Sigmoid colon (tissue), 3 donors: ENCODE data around the gene MSH2.

Experiments used
- POLR2A ChIP-seq, 2 donors: fragments of 450-650 bp; IDR thresholded peaks; one replicate each; pipeline ENCODE4 v1.6.1; 2016; ENCODE audit warnings: antibody characterized with exemption in 2 of 2, mild to moderate bottlenecking in 2 of 2, moderate library complexity in 2 of 2
- TF ChIP-seq, protein P1 (sequence below), 4 experiments: fragments of 450-650 bp in 3 of 4; fragments of 200-600 bp in 1 of 4; IDR thresholded peaks; one replicate each; pipeline ENCODE4 v1.5.1; 2016 to 2019; ENCODE audit warnings: antibody characterized with exemption in 4 of 4, mild to moderate bottlenecking in 3 of 4, moderate library complexity in 2 of 4

DNA sequence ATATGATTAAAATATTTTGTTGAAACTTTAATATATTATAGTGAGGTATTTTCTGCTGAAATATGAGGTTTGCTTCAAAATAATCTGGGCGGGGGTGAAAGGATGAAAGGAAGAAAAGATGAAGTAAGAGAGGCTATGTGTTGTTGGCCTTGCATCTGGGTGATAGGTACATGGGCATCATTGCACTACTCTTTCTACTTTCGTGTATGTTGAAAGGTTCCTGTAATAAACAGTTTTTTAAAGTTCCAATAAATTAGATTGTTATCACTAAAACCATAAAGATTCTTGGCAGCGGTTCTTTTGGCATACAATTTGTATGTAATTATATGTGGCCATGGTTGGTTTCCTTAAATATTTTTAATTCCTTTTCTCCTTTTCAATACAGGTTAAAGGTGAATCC is 23.6 kb upstream of the MSH2 start:
- TF ChIP-seq, protein P1, sequence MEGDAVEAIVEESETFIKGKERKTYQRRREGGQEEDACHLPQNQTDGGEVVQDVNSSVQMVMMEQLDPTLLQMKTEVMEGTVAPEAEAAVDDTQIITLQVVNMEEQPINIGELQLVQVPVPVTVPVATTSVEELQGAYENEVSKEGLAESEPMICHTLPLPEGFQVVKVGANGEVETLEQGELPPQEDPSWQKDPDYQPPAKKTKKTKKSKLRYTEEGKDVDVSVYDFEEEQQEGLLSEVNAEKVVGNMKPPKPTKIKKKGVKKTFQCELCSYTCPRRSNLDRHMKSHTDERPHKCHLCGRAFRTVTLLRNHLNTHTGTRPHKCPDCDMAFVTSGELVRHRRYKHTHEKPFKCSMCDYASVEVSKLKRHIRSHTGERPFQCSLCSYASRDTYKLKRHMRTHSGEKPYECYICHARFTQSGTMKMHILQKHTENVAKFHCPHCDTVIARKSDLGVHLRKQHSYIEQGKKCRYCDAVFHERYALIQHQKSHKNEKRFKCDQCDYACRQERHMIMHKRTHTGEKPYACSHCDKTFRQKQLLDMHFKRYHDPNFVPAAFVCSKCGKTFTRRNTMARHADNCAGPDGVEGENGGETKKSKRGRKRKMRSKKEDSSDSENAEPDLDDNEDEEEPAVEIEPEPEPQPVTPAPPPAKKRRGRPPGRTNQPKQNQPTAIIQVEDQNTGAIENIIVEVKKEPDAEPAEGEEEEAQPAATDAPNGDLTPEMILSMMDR (IDR thresholded peaks at IDR 0.05), result no peak
- TF ChIP-seq POLR2A (IDR thresholded peaks at IDR 0.05), result no peak
